ENCODE data around the gene KCNK3. TPM values are rescaled to one million over a fixed set of nuclear protein-coding genes. Genes with fewer than 3 reads are reported as not detected.

The KCNK3 gene
- total RNA-seq = not detected in 2 replicates

DNA sequence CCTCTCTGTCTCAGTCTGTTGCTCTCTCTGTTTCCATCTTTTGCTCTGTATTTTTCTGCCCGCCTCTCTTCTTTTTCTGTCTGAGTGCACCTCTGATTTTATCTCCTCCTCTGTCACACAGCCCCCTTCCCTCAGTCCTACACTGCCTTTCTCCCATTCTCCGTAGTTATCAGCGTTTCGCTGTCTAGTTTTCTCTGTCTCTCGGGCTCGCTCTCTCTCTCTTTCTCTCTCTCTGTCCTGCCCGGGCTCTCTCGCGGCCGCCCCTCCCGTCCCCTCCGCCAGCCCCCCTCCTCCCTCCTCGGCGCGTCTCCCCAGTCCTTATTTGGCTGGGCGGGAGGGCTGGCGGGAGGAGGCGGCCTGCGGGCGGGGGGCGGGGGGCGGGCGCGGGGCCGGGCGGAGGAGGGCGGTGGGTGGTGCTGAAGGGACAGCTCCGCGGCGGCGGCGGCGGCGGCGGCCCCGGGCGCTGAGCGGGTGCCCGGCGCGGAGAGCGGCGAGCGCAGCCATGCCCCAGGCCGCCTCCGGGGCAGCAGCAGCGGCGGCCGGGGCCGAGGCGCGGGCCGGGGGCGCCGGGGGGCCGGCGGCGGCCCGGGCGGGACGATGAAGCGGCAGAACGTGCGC lies at the start of gene KCNK3:
Gene KCNK3 (plus strand): TSS at position 444 of the 618 bp plus-strand sequence. CDS start 154 bp downstream, at position 598.

DNA sequence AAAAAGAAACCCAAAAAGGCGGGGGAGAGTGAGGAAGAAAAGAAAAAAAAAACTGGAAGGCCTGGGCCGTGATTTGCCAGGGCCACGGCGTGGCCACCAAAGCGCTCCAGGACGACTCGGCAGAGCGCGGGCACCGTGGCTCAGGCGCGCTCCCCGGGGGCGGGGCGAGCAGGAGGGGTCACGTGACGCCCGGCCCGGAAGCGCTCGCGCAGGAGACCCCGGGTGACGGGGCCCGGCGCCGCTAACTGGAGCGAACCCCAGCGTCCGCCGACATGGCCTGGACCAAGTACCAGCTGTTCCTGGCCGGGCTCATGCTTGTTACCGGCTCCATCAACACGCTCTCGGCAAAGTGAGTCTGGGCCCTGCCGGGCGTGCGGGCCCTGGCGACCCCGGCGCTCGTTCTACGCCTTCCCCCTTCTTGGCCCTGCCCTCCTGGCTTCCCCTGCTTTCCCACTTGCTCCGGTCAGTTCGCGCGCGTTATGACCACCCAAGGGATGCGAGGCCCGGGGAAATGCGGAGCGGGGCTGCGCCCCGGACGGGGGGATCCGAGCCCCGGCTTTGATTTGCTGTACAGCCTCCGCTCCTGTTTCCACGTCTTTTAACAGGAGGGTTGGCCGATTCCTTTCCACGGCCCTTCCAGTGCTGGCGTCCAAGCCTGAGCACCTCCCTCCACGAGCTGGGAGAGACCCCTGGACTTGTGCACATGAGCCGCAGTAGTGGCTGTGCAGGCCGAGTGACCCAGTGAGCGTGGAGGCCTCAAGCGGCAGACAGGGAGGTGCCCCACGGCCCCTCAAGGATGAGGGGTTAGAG lies 71.8 kb downstream of the KCNK3 start, which contains the start of gene SLC35F6:
Gene SLC35F6 (plus strand): TSS at position 207 of the 810 bp plus-strand sequence. CDS start 66 bp downstream, at position 273.

Other genes with a start within 250 kb of the KCNK3 start
- 0.09 TPM in 2 replicates for gene OTOF, start 214.6 kb upstream of the KCNK3 start, total RNA-seq
- not detected in 2 replicates for gene CIB4, start 51.4 kb upstream of the KCNK3 start, total RNA-seq
- gene SLC35F6, start 71.6 kb downstream of the KCNK3 start, total RNA-seq = 17.2 and 19.4 TPM in 2 replicates
- gene CENPA, start 93.3 kb downstream of the KCNK3 start, total RNA-seq = 5.2 and 13.0 TPM in 2 replicates
- gene DPYSL5, start 155.4 kb downstream of the KCNK3 start, total RNA-seq = not detected in 2 replicates

Data from endothelial cell of coronary artery (primary cell).